ENCODE measurements around the gene IFI30. TPM values are rescaled to one million over a fixed set of nuclear protein-coding genes. Genes with fewer than 3 reads are reported as not detected.

Gene IFI30
- total RNA-seq, 3 donors from 2014 or later = 46.6 to 122 (median 49.4) TPM

DNA sequence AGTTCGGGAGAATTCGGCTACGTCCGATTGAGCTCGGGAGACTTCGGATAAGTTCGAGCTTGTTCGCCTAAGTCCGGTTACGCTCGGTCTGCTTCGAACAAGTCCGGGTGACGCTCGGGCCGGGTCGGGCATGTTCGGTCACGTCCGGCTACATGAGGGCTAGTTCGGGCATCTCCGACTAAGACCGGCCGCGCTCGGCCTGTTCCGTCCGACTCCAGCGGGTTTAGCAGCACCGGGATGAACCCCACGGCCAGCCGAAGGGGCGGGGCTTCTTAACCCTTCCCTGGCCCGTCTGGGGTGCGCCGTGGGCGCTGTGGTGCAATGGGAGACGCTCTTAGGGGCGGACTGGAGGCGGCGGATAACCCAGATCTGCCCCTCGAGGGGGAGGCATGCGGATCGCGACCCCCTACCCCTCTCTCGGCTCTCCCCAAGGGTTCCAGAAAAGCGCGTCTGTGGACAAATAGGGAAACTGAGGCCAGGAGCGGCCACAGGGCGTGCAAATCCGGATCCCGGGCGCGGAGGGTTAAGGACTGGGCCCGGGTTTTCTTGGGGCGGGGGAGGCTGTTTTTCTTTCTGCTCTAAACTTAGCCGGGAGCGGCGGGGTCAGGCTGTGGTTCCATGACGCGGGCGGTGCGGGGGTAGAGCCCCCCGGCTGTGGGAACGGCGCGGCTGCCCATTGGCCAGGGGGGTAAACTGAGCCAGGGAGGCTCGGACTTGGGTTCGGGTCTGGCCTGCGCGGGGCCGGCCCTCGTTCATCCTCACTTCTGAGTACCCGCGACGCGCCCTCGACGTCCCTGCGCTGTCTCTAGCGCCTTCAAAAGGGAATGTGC is 51.1 kb downstream of the IFI30 start:
- intact Hi-C loops (cut with DNase I, micrococcal nuclease) = no loop called here
- peak; percentile 99 for ATAC-seq
- no peak for TF ChIP-seq CTCF (IDR thresholded peaks at IDR 0.05)

GRCh38 chr19:18225355-18225701 is 51.7 kb downstream of the IFI30 start:
- intact Hi-C loops (cut with DNase I, micrococcal nuclease) = no loop called here
- TF ChIP-seq CTCF (IDR thresholded peaks at IDR 0.05) = no peak
- DNase-seq (no peak), ATAC-seq (no peak)
- Histone ChIP-seq H3K4me3 (no peak overlapping the region), H3K9me3 (no peaks in the 10 kb centered on the region), H3K36me3 (ENCODE audit: low read depth) (peaks cover 3% of the 10 kb centered on the region), H3K4me1 (ENCODE audit: low read depth) (peaks cover 15% of the 10 kb centered on the region)

More for the DNA sequence above, 51.1 kb downstream of the IFI30 start:
- Histone ChIP-seq H3K36me3 (ENCODE audit: low read depth) (peaks cover 3% of the 10 kb centered on the region), H3K4me3 (no peak overlapping the region), H3K9me3 (no peaks in the 10 kb centered on the region), H3K4me1 (ENCODE audit: low read depth) (peaks cover 15% of the 10 kb centered on the region)
- DNase-seq = peak; percentile 97 to 99 (median 98)

DNA sequence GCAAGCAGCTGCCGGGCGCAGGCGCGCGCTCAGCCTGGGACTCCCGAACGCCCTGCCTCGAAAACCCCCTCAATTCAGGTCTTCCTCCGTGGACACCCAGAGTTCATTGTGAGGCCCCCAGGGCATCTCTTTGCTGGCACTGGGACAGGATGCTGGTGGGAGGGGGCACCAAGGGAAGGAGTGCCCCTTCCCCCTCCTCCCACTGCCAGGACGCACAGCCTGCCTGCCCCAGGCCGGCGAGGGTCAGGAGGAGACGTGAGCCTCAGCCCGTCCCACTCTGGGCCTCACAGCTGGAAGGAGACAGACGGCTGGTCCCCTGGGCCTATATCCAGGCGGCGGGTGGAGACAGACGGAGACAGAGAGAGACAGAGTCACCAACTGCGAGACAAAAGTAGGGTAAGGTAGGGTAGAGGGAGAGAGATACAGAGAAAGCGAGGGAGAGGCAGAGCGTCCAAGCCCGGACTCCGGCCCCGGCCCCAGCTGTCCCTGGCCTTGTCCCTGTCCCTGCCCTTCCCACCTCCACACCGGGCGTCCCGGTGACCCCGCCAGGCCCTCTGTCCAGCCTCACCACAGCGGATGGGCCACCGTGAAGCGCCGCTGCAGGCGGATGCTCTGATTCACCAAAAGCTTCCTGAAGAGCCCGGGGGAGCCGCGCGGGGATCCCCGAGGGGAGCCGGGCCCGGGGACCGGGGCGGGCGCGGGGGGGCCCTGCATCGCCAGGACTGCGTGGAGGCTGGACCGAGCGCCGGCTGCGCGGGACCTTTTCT is 52.3 kb downstream of the IFI30 start, which contains the start of gene PDE4C:
Gene PDE4C (minus strand): TSS at position 737 of the 767 bp plus-strand sequence. CDS start 23 bp downstream, at position 714.
- no peak for TF ChIP-seq CTCF (IDR thresholded peaks at IDR 0.05)
- no peak for ATAC-seq
- no peaks in the 10 kb centered on the region for H3K9me3 ChIP-seq
- no peak within 1 kb of the TSS for H3K4me3 ChIP-seq
- intact Hi-C loops (cut with DNase I, micrococcal nuclease) = no loop called here
- DNase-seq = no peak
- peaks cover 3% of the 10 kb centered on the region for H3K36me3 ChIP-seq (ENCODE audit: low read depth)
- H3K4me1 ChIP-seq (ENCODE audit: low read depth) = peaks cover 15% of the 10 kb centered on the region

- H3K4me1 ChIP-seq (ENCODE audit: low read depth) = peaks cover 15% of the 10 kb centered on the region
- intact Hi-C loops (cut with DNase I, micrococcal nuclease) = no loop called here
- H3K4me3 ChIP-seq = no peak overlapping the region
- DNase-seq (no peak), ATAC-seq (no peak)
- H3K9me3 ChIP-seq = no peaks in the 10 kb centered on the region
- TF ChIP-seq CTCF (IDR thresholded peaks at IDR 0.05) = no peak
- H3K36me3 ChIP-seq (ENCODE audit: low read depth) = peaks cover 3% of the 10 kb centered on the region
Observed at GRCh38 chr19:18226956-18227780, 53.6 kb downstream of the IFI30 start.

Other genes starting within 250 kb of the IFI30 start
- gene CCDC124, start 240.8 kb upstream of the IFI30 start, total RNA-seq = 10 to 100 TPM; 30.2 to 78.4 (median 56.3) TPM
- gene KCNN1, start 206.7 kb upstream of the IFI30 start, total RNA-seq = under 1 TPM in 1 of 3 donors, not detected in 2; 0.79 TPM
- 10 to 100 TPM; 26.4 to 31.1 (median 30.8) TPM for gene ARRDC2, start 165.6 kb upstream of the IFI30 start, total RNA-seq
- 1 to 10 TPM; 1.8 to 4.0 (median 2.2) TPM for gene IL12RB1, start 86.9 kb upstream of the IFI30 start, total RNA-seq
- 10 to 100 TPM; 25.2 to 37.3 (median 34.7) TPM for gene MAST3, start 76.0 kb upstream of the IFI30 start, total RNA-seq
- 10 to 100 TPM; 31.6 to 40.0 (median 35.2) TPM for gene PIK3R2, start 20.6 kb upstream of the IFI30 start, total RNA-seq
- 10 to 100 TPM in 2 of 3 donors, 1 to 10 TPM in 1; 6.7 to 12.4 (median 12.0) TPM for gene MPV17L2, start 19.4 kb downstream of the IFI30 start, total RNA-seq
- gene RAB3A, start 30.2 kb downstream of the IFI30 start, total RNA-seq = 1 to 10 TPM; 5.7 to 7.6 (median 6.8) TPM
- gene PDE4C, start 52.6 kb downstream of the IFI30 start, total RNA-seq = 1 to 10 TPM; 2.5 to 7.7 (median 6.2) TPM
- gene IQCN, start 100.6 kb downstream of the IFI30 start, total RNA-seq = 10 to 100 TPM in 1 of 3 donors, 1 to 10 TPM in 2; 4.4 to 10.6 (median 8.0) TPM
- gene JUND, start 107.8 kb downstream of the IFI30 start, total RNA-seq = 100 to 1,000 TPM; 267 to 328 (median 295) TPM
- gene LSM4, start 149.3 kb downstream of the IFI30 start, total RNA-seq = 100 to 1,000 TPM in 2 of 3 donors, 10 to 100 TPM in 1; 86.3 to 158 (median 124) TPM
- 10 to 100 TPM; 77.1 to 97.4 (median 91.5) TPM for gene PGPEP1, start 166.8 kb downstream of the IFI30 start, total RNA-seq
- 10 to 100 TPM; 13.8 to 28.2 (median 20.4) TPM for gene GDF15, start 212.3 kb downstream of the IFI30 start, total RNA-seq
- gene LRRC25, start 223.8 kb downstream of the IFI30 start, total RNA-seq = 1 to 10 TPM; 2.1 to 8.8 (median 5.8) TPM
- 10 to 100 TPM; 31.2 to 48.6 (median 41.1) TPM for gene SSBP4, start 245.6 kb downstream of the IFI30 start, total RNA-seq

All from mucosa of descending colon (tissue), 3 donors.